ENCODE results near the gene PPP1R9B. TPM values are rescaled to one million over a fixed set of nuclear protein-coding genes. Genes with fewer than 3 reads are reported as not detected.

Gene PPP1R9B
- total and polyA plus RNA-seq, 2 experiments from 2014 or later = 5.1 to 26.2 TPM

DNA sequence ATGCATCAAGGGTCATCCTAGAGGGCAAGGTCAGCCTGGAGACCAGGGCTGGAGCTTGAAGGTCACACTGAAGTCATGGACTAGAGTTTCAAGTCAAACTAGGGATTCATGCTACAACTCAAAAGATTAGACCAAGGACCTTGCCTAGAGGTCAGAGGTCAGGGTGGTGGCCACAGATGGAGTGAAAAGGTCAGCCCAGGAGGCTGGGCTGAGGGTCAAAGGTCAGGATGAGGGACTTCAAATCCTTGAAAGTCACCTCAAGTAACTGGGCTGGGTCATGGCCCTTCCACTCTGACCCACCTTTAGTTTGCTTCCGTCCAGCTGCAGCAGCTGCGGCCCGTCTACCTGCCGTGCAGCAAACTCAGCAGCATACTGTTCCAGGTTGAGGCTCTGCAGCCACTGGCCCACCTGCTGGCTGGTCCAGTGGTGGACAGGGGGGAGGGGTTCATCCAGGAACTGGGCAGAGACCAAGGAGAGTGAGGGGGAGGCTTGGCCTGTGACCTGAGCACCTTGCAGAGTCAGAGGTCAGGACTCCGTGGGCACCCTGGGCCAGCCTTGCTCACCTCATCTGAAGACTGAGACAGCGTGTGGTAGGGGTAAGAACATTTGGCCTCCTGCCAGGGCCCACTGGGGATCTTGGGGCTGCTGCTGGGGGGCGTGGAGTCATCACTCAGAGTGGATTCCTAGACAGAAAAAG, 36.7 kb downstream of the PPP1R9B start:
- peaks cover 11% of the 10 kb centered on the region for H3K4me1 ChIP-seq (ENCODE audit: insufficient read depth)
- H3K36me3 ChIP-seq (replicated peaks; ENCODE audit: insufficient read depth, low read depth) = no peaks in the 10 kb centered on the region
- no peak overlapping the region for H3K27ac ChIP-seq
- H3K4me2 ChIP-seq = no peak overlapping the region
- H3K9me3 ChIP-seq (ENCODE audit: low read depth) = no peaks in the 10 kb centered on the region
- H3K4me3 ChIP-seq = no peak overlapping the region
- no peaks in the 10 kb centered on the region for H4K20me1 ChIP-seq (ENCODE audit: insufficient read depth, poor library complexity, severe bottlenecking)
- no peaks in the 10 kb centered on the region for H3K79me2 ChIP-seq
- WGBS (ENCODE audit: low lambda C conversion rate, missing lambda C conversion rate) = 95% methylated on average over 7 of the region's 7 CpGs
- H3K27me3 ChIP-seq = no peaks in the 10 kb centered on the region
- H3K9me2 ChIP-seq (replicated peaks; ENCODE audit: insufficient read depth) = no peaks in the 10 kb centered on the region
- H2AFZ ChIP-seq = no peak overlapping the region
- no peak for DNase-seq (ENCODE audit: low spot score)
- TF ChIP-seq, protein P1, sequence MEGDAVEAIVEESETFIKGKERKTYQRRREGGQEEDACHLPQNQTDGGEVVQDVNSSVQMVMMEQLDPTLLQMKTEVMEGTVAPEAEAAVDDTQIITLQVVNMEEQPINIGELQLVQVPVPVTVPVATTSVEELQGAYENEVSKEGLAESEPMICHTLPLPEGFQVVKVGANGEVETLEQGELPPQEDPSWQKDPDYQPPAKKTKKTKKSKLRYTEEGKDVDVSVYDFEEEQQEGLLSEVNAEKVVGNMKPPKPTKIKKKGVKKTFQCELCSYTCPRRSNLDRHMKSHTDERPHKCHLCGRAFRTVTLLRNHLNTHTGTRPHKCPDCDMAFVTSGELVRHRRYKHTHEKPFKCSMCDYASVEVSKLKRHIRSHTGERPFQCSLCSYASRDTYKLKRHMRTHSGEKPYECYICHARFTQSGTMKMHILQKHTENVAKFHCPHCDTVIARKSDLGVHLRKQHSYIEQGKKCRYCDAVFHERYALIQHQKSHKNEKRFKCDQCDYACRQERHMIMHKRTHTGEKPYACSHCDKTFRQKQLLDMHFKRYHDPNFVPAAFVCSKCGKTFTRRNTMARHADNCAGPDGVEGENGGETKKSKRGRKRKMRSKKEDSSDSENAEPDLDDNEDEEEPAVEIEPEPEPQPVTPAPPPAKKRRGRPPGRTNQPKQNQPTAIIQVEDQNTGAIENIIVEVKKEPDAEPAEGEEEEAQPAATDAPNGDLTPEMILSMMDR (IDR thresholded peaks at IDR 0.05; ENCODE audit: poor library complexity) = no peak
- TF ChIP-seq EZH2 (IDR thresholded peaks at IDR 0.05; ENCODE audit: borderline replicate concordance) (no peak), EZH2phosphoT487 (IDR thresholded peaks at IDR 0.05; ENCODE audit: low read depth, severe bottlenecking, unreplicated experiment) (no peak)

DNA sequence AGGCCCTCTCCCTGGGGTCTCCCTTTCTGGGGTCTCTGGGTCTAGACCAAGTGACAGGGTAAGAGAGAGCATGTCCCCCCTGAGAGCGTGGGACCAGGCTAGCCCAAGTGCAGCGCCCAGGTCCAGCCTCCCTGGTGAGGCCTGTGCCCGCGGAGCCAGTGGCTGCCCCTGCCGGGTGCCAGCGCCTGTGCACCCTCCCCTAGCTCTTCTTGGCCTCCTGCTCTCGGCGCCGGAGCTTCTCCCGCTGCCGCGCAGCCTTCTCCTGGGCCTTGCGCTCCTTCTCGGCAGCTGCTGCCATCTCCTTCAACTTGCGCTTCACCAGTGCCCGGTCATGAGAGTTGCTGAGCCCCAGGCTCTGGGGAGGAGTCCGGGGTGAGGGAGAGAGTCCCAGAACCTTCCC, 37.8 kb downstream of the PPP1R9B start:
- Histone ChIP-seq H2AFZ (no peak overlapping the region), H4K20me1 (ENCODE audit: insufficient read depth, poor library complexity, severe bottlenecking) (no peaks in the 10 kb centered on the region), H3K4me2 (no peak overlapping the region), H3K79me2 (no peaks in the 10 kb centered on the region), H3K9me3 (ENCODE audit: low read depth) (no peaks in the 10 kb centered on the region), H3K27ac (no peak overlapping the region), H3K4me1 (ENCODE audit: insufficient read depth) (peaks cover 11% of the 10 kb centered on the region), H3K9me2 (replicated peaks; ENCODE audit: insufficient read depth) (no peaks in the 10 kb centered on the region), H3K27me3 (no peaks in the 10 kb centered on the region), H3K4me3 (no peak overlapping the region), H3K36me3 (replicated peaks; ENCODE audit: insufficient read depth, low read depth) (no peaks in the 10 kb centered on the region)
- TF ChIP-seq, protein P1 (IDR thresholded peaks at IDR 0.05; ENCODE audit: poor library complexity) = no peak
- TF ChIP-seq EZH2phosphoT487 (IDR thresholded peaks at IDR 0.05; ENCODE audit: low read depth, severe bottlenecking, unreplicated experiment) (no peak), EZH2 (IDR thresholded peaks at IDR 0.05; ENCODE audit: borderline replicate concordance) (no peak)
- 89% methylated on average over 17 of the region's 17 CpGs for WGBS (ENCODE audit: low lambda C conversion rate, missing lambda C conversion rate)
- no peak for DNase-seq (ENCODE audit: low spot score)

DNA sequence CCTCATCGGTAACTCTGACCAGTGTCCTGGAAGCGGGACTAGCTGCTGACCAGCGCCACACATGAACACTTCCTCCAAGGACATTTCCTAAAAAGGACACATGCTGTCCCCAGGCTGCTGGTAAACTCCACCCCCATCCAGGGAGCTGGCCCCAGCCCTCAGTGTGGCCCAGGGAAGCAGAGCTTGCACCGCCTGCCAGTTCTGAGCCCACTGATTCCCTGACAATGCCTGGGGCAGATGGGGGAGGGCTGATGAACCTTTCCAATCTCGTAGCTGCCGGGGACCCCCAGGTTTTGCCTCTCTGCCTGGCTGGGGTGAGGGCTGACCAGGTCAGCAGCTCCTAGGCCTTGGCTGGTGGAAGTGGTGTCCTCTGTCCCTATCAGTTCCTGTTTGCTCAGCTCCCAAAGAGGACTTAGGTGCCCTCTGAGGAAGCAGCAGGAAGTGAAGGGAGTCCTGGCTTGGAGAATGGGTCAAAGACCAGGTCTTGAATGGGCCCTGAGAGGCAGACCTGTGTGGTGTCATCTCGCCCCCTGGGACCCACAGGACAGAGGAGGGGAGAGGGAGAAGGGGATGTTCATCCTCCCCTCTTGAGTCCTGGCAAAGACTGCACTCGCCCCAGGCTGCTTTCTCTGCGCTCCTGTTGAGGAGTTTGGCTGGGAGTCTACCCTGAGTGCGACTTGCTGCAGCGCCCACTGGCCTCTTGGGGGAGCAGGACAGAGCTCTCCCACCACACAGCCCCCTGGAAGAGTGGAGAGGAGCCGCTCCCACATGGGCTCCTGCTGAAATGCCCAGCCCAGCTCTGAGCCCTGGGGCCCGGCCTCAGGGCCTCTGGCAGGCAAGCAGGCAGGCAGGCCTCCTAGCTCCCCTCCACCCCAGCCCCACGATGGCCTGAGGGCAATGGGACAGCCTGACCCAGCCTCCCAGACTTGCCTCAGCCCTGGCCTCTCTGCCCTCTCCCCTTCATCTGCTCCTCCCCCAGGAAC, 38.5 kb downstream of the PPP1R9B start:
- DNase-seq (ENCODE audit: low spot score) = no peak

More for the DNA sequence above, 38.5 kb downstream of the PPP1R9B start:
- Histone ChIP-seq H3K27ac (peak overlapping the region; percentile 48), H3K4me2 (no peak overlapping the region), H3K4me1 (ENCODE audit: insufficient read depth) (peaks cover 8% of the 10 kb centered on the region), H3K9me3 (ENCODE audit: low read depth) (no peaks in the 10 kb centered on the region), H2AFZ (no peak overlapping the region), H3K4me3 (no peak overlapping the region), H3K9me2 (replicated peaks; ENCODE audit: insufficient read depth) (no peaks in the 10 kb centered on the region), H3K79me2 (no peaks in the 10 kb centered on the region), H4K20me1 (ENCODE audit: insufficient read depth, poor library complexity, severe bottlenecking) (no peaks in the 10 kb centered on the region), H3K27me3 (no peaks in the 10 kb centered on the region), H3K36me3 (replicated peaks; ENCODE audit: insufficient read depth, low read depth) (no peaks in the 10 kb centered on the region)
- TF ChIP-seq, protein P1 (IDR thresholded peaks at IDR 0.05; ENCODE audit: poor library complexity) = no peak
- TF ChIP-seq EZH2 (IDR thresholded peaks at IDR 0.05; ENCODE audit: borderline replicate concordance) (no peak), EZH2phosphoT487 (IDR thresholded peaks at IDR 0.05; ENCODE audit: low read depth, severe bottlenecking, unreplicated experiment) (no peak)
- WGBS (ENCODE audit: low lambda C conversion rate, missing lambda C conversion rate) = 73% methylated on average over 14 of the region's 14 CpGs

Data from hepatocyte (in vitro differentiated cells).